MCF 10A (cell line): ENCODE measurements around the gene C12orf75. TPM values are rescaled to one million over a fixed set of nuclear protein-coding genes. Genes with fewer than 3 reads are reported as not detected.

Experiments
- Bru-seq: library from RNA; stranded (reverse); fragments of 400-500 nt; gene quantifications from one replicate; lab custom pipeline; 2021; lab: Mats Ljungman, UMichigan
- BruChase-seq, 2 experiments: library from RNA; stranded (reverse); fragments of 400-500 nt; gene quantifications; one replicate each; lab custom pipeline; 2021; lab: Mats Ljungman, UMichigan
- BruUV-seq: library from RNA; stranded (reverse); fragments of 400-500 nt; replicated peaks from 2 replicates; lab custom pipeline; 2021; lab: Mats Ljungman, UMichigan
- CTCF ChIA-PET: fragments of 300-600 bp; sonication (Branson Sonifier 250); formaldehyde crosslinking; extraction: SDS; loops from one replicate; lab custom pipeline; 2021; ENCODE audit warnings: antibody characterized with exemption, inconsistent platforms; lab: Yijun Ruan, JAX
- POLR2A ChIA-PET: fragments of 300-600, 350-650 bp; sonication (Branson Sonifier 250); formaldehyde crosslinking; extraction: SDS; loops from one replicate; lab custom pipeline; 2020; ENCODE audit warnings: antibody characterized with exemption, inconsistent platforms; lab: Yijun Ruan, JAX
- DNase-seq: peaks from one replicate; pipeline ENCODE4 v3.0.0-alpha.2; 2018; ENCODE audit not compliant: unreplicated experiment
- H3K27ac Mint-ChIP-seq: one replicate; pipeline ENCODE4 v1.8.0; 2022; ENCODE audit warnings: mild to moderate bottlenecking, low read depth, mixed read lengths; ENCODE audit not compliant: unreplicated experiment
- H3K27me3 Mint-ChIP-seq: one replicate; pipeline ENCODE4 v1.8.0; 2022; ENCODE audit warnings: mixed read lengths; ENCODE audit not compliant: insufficient read depth, unreplicated experiment
- H3K36me3 Mint-ChIP-seq: one replicate; pipeline ENCODE4 v1.8.0; 2022; ENCODE audit warnings: mild to moderate bottlenecking, moderate library complexity, mixed read lengths; ENCODE audit not compliant: insufficient read depth, unreplicated experiment
- H3K4me1 Mint-ChIP-seq: one replicate; pipeline ENCODE4 v1.8.0; 2022; ENCODE audit warnings: mixed read lengths; ENCODE audit not compliant: insufficient read depth, unreplicated experiment
- H3K4me3 Mint-ChIP-seq: one replicate; pipeline ENCODE4 v1.8.0; 2022; ENCODE audit warnings: mild to moderate bottlenecking, moderate library complexity, mixed read lengths; ENCODE audit not compliant: unreplicated experiment
- H3K9me3 Mint-ChIP-seq: one replicate; pipeline ENCODE4 v1.8.0; 2022; ENCODE audit warnings: mixed read lengths; ENCODE audit not compliant: unreplicated experiment
- CTCF ChIP-seq: fragments of 200-600 bp; IDR thresholded peaks from one replicate; pipeline ENCODE4 v1.8.0; 2022; ENCODE audit warnings: antibody characterized with exemption, mild to moderate bottlenecking; ENCODE audit not compliant: unreplicated experiment
- intact Hi-C: fragments of 100-400 bp; cut with micrococcal nuclease; formaldehyde crosslinking; loops from 2 replicates; pipeline ENCODE4 v1.14.1; 2022
- long read RNA-seq: library from polyadenylated mRNA; stranded (forward); transcript quantifications from one replicate; pipeline ENCODE4 v2.0.0, GENCODE V29; 2022
- total RNA-seq: library from RNA; stranded (reverse); gene quantifications from 2 replicates; pipeline ENCODE4 v1.2.3, GENCODE V29; 2022

Gene C12orf75
- total RNA-seq, result 53.6 and 67.7 TPM in 2 replicates
- Bru-seq, nascent RNA, result percentile 55 among the genes with signal in this experiment
- BruChase-seq, experiment 1, labeled RNA remaining after a 6-hour chase, result percentile 49 among the genes with signal in this experiment
- BruChase-seq, experiment 2, labeled RNA remaining after a 2-hour chase, result percentile 65 among the genes with signal in this experiment
- long read RNA-seq, transcript C12orf75-201 (6 exons, 1,366 nt), result major isoform, 106 of 114 reads
- long read RNA-seq, partial matches to known transcripts, result 0 of 114 reads
- long read RNA-seq, other reads (novel, unspliced or antisense), result 5 of 114 reads

GRCh38 chr12:105330283-105330930 is at the start of gene C12orf75:
Gene C12orf75, plus strand, starts transcription at chr12:105330691. Its CDS starts 201 bp downstream, at chr12:105330892.
- Mint-ChIP-seq H3K4me3 (peak within 1 kb of the TSS; percentile 71), H3K9me3 (no peaks in the 10 kb centered on the region), H3K27me3 (no peaks in the 10 kb centered on the region), H3K36me3 (no peaks in the 10 kb centered on the region), H3K4me1 (peaks cover 28% of the 10 kb centered on the region), H3K27ac (no peak within 1 kb of the TSS)
- POLR2A ChIA-PET, result interaction anchor here (0.7 to 5.2 kb wide), 4 partner anchors 14 to 95 kb away, joined by 3 to 51 read pairs (median 14); partner anchors contain the start of gene APPL2
- DNase-seq, result peak; percentile 59
- BruUV-seq, result no TSS peak
- CTCF ChIA-PET, result interaction anchor here (0.6 to 1.2 kb wide), 2 partner anchors 94 to 1020 kb away, joined by 3 read pairs; partner anchors contain the start of gene APPL2
- intact Hi-C loops, result loop anchor here (5.0 kb wide), 1 partner anchor 223 kb away; the partner anchor contains the start of gene WASHC4
- TF ChIP-seq CTCF, result no peak

GRCh38 chr12:105280966-105281693 is 49.4 kb upstream of the C12orf75 start:
- Mint-ChIP-seq H3K4me3 (no peak overlapping the region), H3K27ac (no peak overlapping the region), H3K9me3 (no peaks in the 10 kb centered on the region), H3K4me1 (peaks cover 6% of the 10 kb centered on the region), H3K27me3 (peaks cover 15% of the 10 kb centered on the region), H3K36me3 (no peaks in the 10 kb centered on the region)
- no TSS peak for BruUV-seq
- no peak for TF ChIP-seq CTCF
- no peak for DNase-seq
- POLR2A ChIA-PET, result interaction anchor here (0.9 kb wide), 1 partner anchor 73 kb away, joined by 3 read pairs; no protein-coding TSS in a partner anchor
- intact Hi-C loops, result loop anchor here (5.0 kb wide), 1 partner anchor 439 kb away; no protein-coding TSS in a partner anchor
- CTCF ChIA-PET, result interaction anchor here (0.6 kb wide), 1 partner anchor 38 kb away, joined by 3 read pairs; no protein-coding TSS in a partner anchor

- no peak overlapping the region for H3K4me3 Mint-ChIP-seq
Measured at GRCh38 chr12:105281694-105282049, 48.8 kb upstream of the C12orf75 start.

More at GRCh38 chr12:105281694-105282049, 48.8 kb upstream of the C12orf75 start:
- Mint-ChIP-seq H3K4me1 (peaks cover 1% of the 10 kb centered on the region), H3K36me3 (no peaks in the 10 kb centered on the region), H3K27ac (no peak overlapping the region), H3K9me3 (no peaks in the 10 kb centered on the region), H3K27me3 (peaks cover 15% of the 10 kb centered on the region)
- ChIA-PET CTCF (no interaction called here), POLR2A (interaction anchor here (0.9 kb wide), 1 partner anchor 72 kb away, joined by 3 read pairs; no protein-coding TSS in a partner anchor)
- no TSS peak for BruUV-seq
- TF ChIP-seq CTCF, result no peak
- intact Hi-C loops, result loop anchor here (5.0 kb wide), 1 partner anchor 439 kb away; no protein-coding TSS in a partner anchor
- no peak for DNase-seq
